DLD1 (cell line): ENCODE results near the gene FLYWCH2.

Source experiments
- in situ Hi-C: cut with HindIII; loops from 2 replicates; pipeline ENCODE4 v1.10.0; 2017; ENCODE audit warnings: low sequenced_read_pairs

Gene FLYWCH2

DNA sequence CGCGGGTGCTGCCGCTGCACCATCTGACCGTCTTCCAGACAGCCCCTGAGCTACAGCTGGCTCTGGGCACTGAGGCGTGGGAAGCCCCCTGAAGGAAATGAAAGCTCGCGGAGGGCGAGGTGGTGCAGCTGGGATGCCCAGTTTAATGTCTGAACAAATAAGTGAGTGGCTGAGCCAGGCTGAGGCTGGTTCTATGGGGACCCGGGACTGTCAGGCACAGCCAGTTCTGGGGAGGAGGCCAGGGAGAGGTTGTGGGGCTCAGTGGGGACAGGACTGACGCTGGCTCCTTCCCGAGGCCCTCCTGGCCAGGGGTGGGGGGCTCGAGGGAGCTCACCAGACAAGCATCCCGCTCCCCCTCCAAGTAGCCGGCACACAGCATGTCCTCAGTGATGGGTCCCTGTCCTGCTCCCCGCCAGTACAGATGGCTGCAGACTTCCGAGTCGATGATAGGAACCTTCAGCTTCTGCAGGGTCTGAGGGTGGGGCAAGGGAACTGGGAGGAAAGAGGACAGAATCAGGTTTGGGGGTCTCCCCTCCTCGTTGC, 29.4 kb upstream of the FLYWCH2 start:
- in situ Hi-C loops: no loop called here

DNA sequence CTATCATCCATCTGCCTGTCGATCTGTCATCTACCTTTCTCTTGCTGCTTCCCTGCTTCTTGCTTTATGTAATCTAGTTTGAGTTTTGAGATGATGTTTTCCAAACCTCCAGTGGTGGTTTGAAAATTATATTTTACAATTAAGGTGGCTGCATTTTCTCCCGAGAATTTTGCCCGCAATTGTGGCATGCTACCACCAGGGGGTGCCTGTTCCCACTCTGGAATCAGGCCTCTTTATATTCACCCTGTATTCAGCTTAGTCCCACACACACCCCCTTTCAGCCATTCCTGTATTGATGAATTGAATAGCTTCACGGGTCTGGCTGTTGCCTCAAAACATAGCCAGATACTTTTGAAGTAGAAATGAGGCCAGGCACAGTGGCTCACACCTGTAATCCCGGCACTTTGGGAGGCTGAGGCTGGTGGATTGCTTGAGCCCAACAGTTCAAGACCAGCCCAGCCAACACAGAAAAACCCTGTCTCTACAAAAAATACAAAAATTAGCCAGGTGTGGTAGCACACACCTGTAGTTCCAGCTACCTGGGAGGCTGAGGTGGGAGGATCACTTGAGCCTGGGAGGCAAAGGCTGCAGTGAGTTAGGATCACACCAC, 28.2 kb upstream of the FLYWCH2 start:
- in situ Hi-C loops: no loop called here

DNA sequence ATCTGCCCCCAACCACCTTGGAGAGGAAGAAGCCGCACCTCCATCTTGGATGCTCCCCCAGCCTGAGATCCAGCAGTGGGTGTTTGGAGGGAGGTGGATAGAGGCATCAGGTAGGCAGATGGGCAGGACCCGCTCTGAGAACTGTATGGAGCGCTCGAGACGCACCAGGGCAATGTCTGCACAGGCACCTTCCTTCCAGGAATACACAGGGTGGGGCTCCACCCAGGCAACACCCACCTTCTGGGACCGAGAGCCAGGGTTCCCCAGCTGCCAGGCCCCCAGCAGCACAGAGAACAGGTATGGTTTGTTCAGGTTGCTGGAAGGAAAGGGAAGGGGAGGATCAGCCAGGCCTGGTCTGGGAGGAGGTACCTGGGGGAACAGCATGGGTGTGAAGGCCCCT, 27.5 kb upstream of the FLYWCH2 start:
- in situ Hi-C loops: no loop called here

DNA sequence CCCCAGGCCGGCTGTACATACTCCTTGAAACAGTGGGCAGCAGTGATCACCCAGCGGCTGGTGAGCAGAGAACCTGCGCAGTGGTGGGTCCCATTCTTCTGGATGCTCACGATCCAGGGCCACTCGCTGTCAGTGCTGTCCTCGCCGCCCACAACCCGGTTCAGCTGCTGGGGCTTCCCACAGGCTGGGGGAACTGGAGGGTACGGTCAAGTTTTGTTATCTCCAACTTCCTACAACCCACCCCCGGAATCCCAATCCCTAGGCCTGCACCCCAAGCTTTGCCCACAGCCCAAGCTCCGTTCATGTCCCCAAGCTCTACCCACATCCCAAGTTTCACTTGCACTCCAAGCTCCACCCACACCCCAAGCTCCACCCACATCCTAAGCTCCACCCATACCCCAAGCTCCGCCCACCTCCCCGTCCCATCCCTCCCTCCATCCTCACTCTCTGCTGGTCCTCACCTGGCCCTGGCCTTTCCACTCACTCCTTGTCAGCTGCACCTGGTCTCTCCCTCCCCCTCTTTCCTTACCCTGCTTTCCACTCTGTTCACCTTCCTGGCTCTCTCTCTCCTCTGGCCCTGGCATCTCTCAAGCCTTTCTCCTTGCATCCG, 26.8 kb upstream of the FLYWCH2 start:
- in situ Hi-C loops: no loop called here

DNA sequence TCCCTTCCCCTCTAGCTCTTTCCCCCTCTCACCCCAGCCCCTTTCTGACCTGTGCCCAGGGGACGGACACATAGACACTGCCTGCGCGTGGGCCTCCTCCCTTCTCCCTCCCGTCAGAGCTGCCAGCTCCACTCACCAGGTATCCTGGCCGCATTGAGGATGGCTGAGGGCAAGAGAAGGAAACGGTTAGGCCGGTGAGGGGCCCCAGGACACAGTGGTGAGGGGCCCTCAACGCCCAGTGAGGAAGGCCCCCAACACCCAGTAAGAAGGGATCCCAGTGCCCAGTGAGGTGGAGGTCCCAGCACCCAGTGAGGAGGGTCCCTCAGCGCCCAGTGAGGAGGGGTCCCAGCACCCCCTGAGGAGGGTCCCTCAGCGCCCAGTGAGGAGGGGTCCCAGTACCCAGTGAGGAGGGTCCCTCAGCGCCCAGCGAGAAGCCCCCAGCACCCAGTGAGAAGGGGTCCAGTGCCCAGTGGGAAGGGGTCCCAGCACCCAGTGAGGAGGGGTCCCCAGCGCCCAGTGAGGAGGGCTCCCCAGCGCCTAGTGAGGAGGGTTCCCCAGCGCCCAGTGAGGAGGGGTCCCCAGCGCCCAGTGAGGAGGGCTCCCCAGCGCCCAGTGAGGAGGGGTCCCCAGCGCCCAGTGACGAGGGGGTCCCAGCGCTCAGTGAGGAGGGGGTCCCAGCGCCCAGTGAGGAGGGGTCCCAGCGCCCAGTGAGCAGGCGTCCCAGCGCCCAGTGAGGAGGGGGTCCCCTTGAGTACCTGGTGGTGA, 26.1 kb upstream of the FLYWCH2 start:
- in situ Hi-C loops: no loop called here

DNA sequence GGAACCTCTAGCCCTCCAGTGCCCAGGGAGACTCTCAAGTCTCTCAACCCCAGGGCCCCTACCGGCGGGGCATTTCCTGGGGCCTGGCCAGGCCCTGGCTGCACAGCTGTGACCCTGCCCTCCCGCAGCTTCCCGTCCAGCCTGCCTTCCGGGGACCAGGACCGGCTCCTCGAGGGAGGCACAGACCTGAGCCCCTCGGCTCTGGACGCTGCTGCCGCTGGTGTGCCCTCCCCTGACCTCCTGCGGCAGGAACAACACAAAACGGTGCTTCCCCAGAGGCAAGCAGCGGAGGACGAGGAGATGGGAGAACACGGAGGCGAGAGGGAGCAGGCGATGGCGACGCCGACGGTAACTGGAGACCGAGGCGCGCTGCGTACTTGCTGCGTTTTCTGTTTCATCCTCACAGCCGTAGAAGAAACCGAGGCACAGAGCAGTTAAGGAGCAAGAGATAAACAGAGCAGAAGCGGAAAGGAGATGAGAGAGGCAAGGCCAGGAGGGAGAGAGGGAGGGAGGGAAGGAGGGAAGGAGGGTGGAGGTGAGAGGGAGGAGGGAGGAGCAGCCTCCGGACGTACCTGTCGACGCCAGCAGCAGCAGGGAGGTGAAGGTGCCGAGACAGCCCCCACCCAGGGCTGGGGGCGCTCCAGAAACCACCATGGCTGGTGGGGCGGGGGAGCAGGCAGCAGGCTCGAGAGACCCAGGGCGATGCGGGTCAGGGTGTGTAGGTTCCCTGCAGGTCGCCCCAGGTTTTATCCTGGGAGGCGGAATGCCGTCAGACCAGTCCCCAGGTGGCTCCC, 25.4 kb upstream of the FLYWCH2 start, which contains the start of gene PRSS22:
TSS of gene PRSS22 (minus strand) at position 720 of the 794 bp plus-strand sequence. CDS start at position 654, 66 bp downstream.
- in situ Hi-C loops: no loop called here

DNA sequence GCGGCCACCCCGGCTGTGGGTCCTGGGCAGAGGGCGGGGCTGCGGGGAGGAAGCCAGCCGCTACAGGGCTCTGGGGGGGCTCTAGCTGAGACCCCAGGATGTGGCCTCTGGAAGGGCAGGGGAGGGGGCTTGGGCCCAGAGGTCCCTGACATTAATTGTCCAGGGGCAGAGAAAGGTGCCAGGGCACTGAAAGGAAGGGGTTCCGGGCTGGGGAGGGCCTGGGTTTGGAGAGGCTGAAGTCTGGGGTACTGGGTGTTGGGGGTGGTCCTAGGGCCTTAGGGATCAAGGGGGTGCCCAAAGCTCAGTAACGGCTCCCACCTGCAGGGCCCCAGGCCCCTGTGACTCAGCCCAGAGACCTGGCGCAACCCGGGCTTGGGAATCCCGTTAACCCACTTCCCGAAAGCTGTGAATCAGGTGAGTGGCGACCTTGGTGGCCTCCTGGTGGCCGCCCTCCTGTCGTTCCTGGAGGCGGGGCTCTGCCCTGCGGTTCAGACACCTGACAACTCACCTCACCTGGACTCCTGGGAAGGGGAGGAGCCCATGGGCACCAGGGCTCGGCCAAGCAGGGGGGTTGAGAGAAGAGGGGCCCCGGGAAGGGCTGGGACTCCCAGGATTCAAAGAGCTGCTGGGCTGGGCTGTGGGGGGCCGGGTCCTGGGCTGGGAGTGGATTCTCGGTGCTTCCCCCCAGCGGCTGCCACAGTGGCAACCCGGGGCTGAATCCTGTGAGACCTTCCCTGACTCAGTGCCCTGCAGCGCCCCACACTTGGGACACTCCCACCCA, 24.6 kb upstream of the FLYWCH2 start:
- in situ Hi-C loops: no loop called here

DNA sequence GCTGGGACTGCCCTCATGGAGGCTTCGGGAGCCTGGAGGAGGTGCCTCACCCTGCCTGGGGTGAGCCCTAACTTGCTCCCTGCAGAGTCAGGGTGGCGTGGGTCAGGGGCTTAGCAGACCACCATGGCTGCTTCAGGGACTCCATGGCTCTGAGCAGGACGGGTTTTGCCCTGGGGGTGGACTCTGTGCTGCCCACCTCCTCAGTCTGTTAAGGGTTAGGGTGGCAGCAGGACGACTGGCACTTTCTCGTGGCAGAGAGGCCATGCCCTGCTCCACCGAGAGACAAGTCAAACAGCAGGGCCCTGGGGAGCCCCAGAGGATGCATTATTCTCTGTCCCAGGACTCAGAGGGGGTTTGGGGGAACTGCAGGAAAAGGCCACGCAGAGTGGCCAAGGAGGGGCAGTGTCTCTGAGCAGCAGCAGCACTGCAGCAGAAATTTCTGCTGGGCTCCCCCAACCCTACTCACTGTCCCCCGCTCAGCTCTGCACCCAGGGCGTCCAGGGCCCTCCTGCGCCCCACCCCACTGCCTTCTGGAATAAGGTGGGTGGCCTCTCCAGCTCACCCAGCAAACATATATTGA, 23.2 kb upstream of the FLYWCH2 start:
- in situ Hi-C loops: no loop called here

DNA sequence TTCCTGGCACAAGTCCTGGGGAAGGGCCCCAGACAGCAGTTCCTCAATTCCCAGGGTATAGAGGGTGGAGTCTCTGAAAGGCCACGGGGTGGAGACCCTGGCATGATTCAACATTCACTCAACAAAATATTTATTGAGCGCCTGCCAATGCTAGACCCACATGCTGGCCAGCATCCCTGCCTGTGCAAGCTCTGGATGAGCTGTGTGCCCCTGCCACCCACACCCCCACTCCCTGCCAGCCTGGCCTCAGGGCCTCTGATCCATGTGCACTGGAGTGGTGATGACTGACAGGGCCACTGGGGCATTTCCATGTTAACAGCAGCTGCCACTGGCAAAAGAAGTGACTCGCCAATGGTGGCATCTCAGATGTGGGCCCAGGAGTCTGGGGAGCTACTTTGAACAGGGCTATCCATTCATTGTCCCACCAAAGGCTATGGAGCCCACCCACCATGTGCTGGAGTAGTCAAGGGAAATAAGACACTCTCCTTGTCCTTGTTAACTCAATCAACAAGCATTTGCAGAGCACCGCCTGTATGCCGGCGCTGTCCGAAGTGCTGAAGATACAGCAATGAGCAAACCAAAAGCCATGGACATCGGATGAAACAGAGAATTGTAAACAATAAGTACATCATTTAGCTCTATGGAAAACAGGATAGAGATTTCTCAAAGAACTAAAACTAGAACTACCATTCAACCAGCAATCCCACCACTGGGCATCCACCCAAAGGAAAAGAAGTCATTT, 22.0 kb upstream of the FLYWCH2 start:
- in situ Hi-C loops: no loop called here

DNA sequence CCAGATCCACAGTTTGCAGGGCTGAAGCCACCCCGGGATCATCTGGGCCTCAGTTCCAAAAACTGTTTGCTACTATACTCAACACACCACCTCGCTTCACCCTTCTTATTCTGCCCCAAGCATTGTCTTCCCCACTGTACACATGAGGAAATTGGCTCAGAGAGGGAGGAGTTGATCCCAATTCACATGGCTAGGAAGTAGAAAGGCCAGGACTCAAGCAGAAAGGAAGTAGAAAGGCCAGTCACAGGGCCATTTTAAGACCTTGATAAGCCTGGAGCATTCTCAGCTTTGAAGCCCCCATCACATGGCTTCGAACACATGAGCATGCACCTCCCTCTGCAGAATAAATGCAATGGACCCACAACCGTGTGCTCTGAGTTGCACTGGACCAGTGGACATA, 17.4 kb upstream of the FLYWCH2 start:
- in situ Hi-C loops: no loop called here

DNA sequence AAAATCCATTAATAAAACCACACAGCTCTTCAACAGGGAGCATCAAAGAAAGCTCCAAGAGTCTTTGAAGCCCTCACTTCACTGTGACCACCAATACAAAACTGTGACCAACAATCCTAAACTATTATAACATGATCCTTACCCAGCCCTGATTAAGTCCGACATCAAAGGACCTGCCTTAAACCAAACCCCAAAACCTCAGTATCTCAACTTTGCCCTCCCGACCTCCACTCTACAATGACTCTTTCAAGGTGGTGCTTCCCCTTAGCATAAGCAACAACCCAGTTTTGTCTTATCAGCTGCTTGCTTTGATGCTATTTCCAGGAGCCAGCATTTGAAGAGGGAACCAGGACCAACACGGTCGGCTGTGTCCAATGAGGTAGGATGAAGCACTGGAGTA, 16.6 kb upstream of the FLYWCH2 start:
- in situ Hi-C loops: no loop called here

DNA sequence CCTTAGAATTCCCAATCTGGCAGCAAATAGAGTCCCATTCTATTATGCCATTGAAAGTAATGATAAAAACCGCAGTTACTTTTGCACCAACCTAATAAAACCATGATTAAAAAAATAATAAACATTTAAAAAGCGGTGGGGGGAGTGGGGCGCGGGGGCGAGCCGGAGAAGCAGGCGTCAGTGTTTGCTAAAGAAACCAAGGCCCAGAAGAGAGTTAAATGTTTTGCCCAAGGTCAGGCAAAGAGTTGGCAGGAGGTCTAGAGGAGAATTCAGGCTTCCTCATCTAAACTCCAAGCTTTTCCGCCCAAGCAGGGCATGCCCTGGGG, 15.4 kb upstream of the FLYWCH2 start:
- in situ Hi-C loops: no loop called here

DNA sequence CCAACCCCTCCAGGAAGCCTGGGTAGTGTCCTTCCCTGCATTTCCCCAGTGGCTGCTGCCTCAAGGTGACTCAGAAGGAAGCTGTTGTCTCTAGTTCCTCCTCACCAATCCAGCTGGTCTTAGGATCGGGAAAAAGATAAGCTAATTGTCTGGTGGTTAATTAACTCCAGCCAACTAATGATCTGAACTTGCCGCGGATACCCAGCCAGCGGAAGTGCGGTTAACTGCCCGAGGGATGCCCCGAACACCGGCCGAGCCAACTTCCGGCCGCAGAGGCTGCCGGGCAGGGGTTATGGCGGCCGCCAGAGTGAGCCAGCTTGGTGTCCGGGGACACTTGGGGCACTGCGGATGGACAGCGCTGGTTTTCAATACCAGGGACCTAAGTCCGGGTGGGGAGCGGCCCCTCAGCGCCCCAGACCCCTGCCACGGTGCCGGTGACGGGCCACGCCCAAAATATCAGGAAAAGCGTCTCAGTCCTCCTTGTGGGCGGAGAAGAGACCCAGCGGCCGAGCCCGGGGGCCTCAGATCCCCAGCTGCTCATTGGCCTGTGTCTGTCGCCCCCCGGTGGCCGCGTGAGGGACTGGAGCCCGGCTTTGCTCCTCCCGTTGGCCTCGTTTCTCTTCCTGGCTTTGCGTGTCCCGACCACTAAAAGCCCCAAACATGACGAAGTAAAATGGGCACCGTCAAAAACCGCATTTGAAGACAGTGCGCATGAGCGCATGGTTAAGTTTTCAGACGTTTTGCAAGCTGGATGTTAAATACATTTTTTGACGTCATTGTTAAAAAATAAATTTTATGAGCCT, 14.8 kb upstream of the FLYWCH2 start:
- in situ Hi-C loops: no loop called here

DNA sequence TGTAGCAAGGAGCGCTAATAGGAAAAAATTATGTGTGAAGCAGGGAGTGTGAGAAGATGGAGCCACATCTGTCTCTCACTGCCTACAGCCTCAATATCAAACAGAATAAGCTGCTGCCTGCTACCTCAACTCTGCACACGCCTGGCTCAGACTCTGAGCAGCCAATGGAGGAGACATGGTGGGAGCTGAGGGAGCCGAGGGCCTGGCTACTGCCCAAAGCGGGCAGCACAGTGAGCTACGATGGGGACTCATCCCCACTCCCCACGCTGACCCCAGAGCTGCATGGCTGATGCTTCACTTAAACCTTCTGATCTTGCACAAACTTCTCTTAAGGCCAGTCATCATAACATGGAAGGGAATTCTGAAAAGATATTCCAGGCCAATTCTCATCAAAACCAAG, 11.1 kb upstream of the FLYWCH2 start:
- in situ Hi-C loops: no loop called here

DNA sequence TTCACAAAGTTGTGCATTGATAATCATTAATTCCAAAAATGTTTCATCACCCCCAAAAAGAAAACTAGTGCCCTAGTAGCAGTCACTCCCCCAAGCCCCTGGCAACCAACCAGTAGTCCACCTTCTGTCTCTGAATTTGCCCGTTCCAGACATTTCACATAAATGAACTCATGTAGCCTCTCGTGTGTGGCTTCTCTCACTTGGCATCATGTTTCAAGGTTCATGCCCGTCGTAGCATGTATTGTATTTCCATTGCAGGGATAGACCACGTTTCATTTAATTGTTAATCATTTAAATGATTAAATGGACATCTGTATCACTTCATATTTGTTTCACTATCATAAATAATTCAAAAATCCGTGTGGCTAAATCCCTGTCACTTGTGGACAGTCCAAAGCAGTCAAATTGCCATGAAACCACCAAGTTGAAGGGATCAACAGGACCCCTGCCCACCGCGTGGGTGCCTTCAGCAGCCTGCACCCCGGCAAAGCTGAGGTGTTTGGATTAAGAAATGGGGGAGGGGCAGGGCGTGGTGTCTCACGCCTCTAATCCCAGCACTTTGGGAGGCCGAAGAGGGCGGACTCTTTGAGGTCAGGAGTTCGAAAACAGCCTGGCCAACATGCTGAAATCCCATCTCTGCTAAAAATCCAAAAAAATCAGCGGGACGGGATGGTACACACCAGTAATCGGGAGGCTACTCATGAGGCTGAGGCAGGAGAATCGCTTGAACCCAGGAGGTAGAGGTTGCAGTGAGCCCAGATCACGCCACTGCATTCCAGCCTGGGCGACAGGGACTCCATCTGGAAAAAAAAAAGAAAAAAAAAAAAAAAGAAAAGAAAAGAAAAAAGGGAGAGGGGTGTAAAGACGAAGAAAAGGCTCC, 8.7 kb upstream of the FLYWCH2 start:
- in situ Hi-C loops: no loop called here

DNA sequence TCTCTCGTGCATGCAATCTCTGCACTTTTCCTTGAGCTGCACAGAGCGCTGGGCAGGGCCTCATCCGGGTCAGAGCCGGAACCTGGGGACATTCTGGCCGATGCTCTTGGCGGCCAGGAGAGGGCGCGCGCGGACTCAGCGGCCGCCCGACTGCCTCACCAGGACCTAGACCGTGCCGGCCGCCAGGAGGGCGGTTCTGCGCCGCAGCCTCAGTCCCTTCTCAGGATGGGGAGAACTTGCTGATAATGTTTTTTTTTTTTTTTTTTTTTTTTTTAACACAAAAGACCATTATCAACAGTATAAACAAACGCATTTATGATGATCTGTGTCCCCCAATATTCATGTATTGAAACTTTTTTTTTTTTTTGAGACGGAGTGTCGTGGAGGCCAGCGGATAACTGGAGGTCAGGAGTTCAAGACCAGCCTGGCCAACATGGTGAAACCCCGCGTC, 8.1 kb upstream of the FLYWCH2 start:
- in situ Hi-C loops: no loop called here

DNA sequence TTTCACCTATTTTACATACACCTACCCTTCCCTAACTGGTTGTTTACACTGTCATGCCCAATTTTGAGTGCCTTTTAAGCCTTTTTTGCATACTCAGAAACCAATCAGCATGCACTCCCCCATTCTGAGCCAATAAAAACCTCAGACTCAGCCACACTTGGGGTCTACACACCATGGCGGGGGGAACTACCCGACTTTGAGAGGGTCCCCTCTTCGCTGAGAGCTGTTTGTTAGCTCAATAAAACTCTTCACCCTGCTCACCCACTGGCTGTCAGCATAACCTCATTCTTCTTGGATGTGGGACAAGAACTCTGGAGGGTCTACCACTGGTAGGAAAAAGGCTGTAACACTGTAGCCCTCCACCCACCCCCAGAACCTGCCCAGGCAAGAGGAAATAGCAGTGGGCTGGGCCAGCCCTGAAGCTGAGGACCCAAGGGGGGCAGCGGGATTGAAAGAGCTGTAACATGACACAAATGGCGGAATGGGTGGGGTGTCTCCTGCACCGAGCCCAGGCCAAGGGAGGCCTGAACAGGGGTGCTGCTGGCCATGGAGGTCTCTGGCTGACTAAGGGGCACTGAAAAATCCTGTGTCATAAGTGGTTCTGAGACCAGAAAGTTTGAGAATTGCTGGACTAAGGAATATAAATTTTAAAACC, 3.0 kb upstream of the FLYWCH2 start:
- in situ Hi-C loops: no loop called here
